ENCODE results near the gene LGI4.

GRCh38 chr19:35128398-35129057, 6.3 kb downstream of the LGI4 start:
- TF ChIP-seq CTCF (IDR thresholded peaks at IDR 0.05; ENCODE audit: insufficient read depth, low read length): no peak
- TF ChIP-seq POLR2AphosphoS5 (IDR thresholded peaks at IDR 0.05; ENCODE audit: low read depth): no peak
- TF ChIP-seq REST (IDR thresholded peaks at IDR 0.05; ENCODE audit: insufficient replicate concordance, low read depth): no peak
